ENCODE measurements around the gene PPP2R2B. TPM values are rescaled to one million over a fixed set of nuclear protein-coding genes. Genes with fewer than 3 reads are reported as not detected.

PPP2R2B gene
- polyA plus RNA-seq, 1 donor (not counting 4 experiments of a cell fraction or from before 2014, with no cell fraction given), result 0.33 TPM

DNA sequence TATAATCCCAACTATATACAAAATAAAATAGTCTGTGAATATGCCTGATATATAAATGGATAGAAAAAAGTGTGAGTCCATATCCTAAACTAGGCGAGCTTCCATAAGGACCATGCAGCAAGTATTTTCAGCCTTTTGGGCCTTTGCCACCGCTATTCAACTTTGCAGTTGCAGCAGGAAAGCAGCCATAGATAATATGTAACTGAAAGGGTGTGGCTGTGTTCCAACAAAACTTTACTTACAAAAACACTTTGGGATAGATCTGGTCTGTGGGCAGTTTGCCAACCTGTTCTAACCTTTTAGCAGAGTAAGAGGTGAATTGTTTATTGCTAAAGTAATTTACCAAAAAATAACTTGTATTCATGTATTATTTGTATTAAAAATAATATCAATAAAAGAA lies 234.8 kb downstream of the PPP2R2B start:
- Histone ChIP-seq H2AFZ (ENCODE audit: control insufficient read depth, low read length) (no peak overlapping the region), H3K4me2 (ENCODE audit: control insufficient read depth, extremely low read depth, insufficient read depth, low read depth, low read length) (no peak overlapping the region), H3K9ac (ENCODE audit: control insufficient read depth, extremely low read depth, insufficient read depth, low read length) (no peak overlapping the region), H3K79me2 (ENCODE audit: control insufficient read depth, insufficient read depth, low read length) (no peaks in the 10 kb centered on the region), H3K9me1 (ENCODE audit: control insufficient read depth, extremely low read depth, insufficient read depth, low read length) (no peaks in the 10 kb centered on the region), H3K9me3 (ENCODE audit: control insufficient read depth, low read depth, low read length) (no peaks in the 10 kb centered on the region), H3K4me1 (ENCODE audit: control insufficient read depth, extremely low read depth, insufficient read depth, low read length) (no peaks in the 10 kb centered on the region), H4K20me1 (ENCODE audit: control insufficient read depth, extremely low read depth, insufficient read depth, low read length) (no peaks in the 10 kb centered on the region), H3K36me3 (ENCODE audit: control insufficient read depth in 2 of 2, extremely low read depth in 1 of 2, insufficient read depth in 2 of 2, low read length in 2 of 2) (no peaks in the 10 kb centered on the region), H3K4me3 (ENCODE audit: control insufficient read depth in 2 of 3, extremely low read depth in 1 of 3, insufficient read depth in 2 of 3, low read depth in 1 of 3, low read length in 3 of 3) (no peak overlapping the region), H3K27me3 (ENCODE audit: control insufficient read depth, extremely low read depth, insufficient read depth, low read length) (no peaks in the 10 kb centered on the region), H3K27ac (ENCODE audit: control insufficient read depth, insufficient read depth, low read length) (no peak overlapping the region)
- DNase-seq (ENCODE audit: low read depth, low spot score) (no peak), FAIRE-seq (no peak)
- dilution Hi-C loops (cut with MboI; ENCODE audit: extremely low pct_ligation_motif_present, low sequenced_read_pairs), result no loop called here
- TF ChIP-seq EZH2 (IDR thresholded peaks at IDR 0.05; ENCODE audit: low read length), result no peak
- TF ChIP-seq, protein P1, sequence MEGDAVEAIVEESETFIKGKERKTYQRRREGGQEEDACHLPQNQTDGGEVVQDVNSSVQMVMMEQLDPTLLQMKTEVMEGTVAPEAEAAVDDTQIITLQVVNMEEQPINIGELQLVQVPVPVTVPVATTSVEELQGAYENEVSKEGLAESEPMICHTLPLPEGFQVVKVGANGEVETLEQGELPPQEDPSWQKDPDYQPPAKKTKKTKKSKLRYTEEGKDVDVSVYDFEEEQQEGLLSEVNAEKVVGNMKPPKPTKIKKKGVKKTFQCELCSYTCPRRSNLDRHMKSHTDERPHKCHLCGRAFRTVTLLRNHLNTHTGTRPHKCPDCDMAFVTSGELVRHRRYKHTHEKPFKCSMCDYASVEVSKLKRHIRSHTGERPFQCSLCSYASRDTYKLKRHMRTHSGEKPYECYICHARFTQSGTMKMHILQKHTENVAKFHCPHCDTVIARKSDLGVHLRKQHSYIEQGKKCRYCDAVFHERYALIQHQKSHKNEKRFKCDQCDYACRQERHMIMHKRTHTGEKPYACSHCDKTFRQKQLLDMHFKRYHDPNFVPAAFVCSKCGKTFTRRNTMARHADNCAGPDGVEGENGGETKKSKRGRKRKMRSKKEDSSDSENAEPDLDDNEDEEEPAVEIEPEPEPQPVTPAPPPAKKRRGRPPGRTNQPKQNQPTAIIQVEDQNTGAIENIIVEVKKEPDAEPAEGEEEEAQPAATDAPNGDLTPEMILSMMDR (optimal IDR thresholded peaks at IDR 0.05 in 1 of 3, IDR thresholded peaks at IDR 0.05 in 1 of 3, conservative IDR thresholded peaks at IDR 0.05 in 1 of 3; ENCODE audit: extremely low read depth in 1 of 3, insufficient read depth in 2 of 3, low read length in 3 of 3), result no peak

DNA sequence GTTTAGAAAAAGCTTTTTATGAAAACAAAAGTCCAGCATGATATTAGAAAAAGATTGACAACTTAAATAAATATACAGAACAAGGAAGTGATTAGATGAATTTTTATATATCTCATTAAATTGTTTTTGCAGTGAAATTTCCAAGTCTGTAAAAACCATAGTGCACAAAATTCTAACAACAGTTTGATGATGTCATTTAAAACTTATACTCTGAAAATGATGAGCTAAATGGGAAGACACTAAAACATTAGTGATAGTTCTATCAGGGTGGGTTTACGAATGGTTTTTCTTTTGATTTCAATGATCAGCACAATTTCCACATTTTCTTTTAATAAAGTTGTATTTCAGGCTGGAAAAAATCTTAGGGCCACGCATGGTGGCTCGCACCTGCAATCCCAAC lies 236.1 kb downstream of the PPP2R2B start:
- Histone ChIP-seq H3K4me2 (ENCODE audit: control insufficient read depth, extremely low read depth, insufficient read depth, low read depth, low read length) (no peak overlapping the region), H3K4me3 (ENCODE audit: control insufficient read depth in 2 of 3, extremely low read depth in 1 of 3, insufficient read depth in 2 of 3, low read depth in 1 of 3, low read length in 3 of 3) (no peak overlapping the region), H3K36me3 (ENCODE audit: control insufficient read depth in 2 of 2, extremely low read depth in 1 of 2, insufficient read depth in 2 of 2, low read length in 2 of 2) (no peaks in the 10 kb centered on the region), H4K20me1 (ENCODE audit: control insufficient read depth, extremely low read depth, insufficient read depth, low read length) (no peaks in the 10 kb centered on the region), H3K79me2 (ENCODE audit: control insufficient read depth, insufficient read depth, low read length) (no peaks in the 10 kb centered on the region), H3K9me1 (ENCODE audit: control insufficient read depth, extremely low read depth, insufficient read depth, low read length) (no peaks in the 10 kb centered on the region), H2AFZ (ENCODE audit: control insufficient read depth, low read length) (no peak overlapping the region), H3K9ac (ENCODE audit: control insufficient read depth, extremely low read depth, insufficient read depth, low read length) (no peak overlapping the region), H3K27me3 (ENCODE audit: control insufficient read depth, extremely low read depth, insufficient read depth, low read length) (no peaks in the 10 kb centered on the region), H3K4me1 (ENCODE audit: control insufficient read depth, extremely low read depth, insufficient read depth, low read length) (no peaks in the 10 kb centered on the region), H3K9me3 (ENCODE audit: control insufficient read depth, low read depth, low read length) (no peaks in the 10 kb centered on the region), H3K27ac (ENCODE audit: control insufficient read depth, insufficient read depth, low read length) (no peak overlapping the region)
- dilution Hi-C loops (cut with MboI; ENCODE audit: extremely low pct_ligation_motif_present, low sequenced_read_pairs), result no loop called here
- DNase-seq (ENCODE audit: low read depth, low spot score), result no peak
- TF ChIP-seq EZH2 (IDR thresholded peaks at IDR 0.05; ENCODE audit: low read length), result no peak
- TF ChIP-seq, protein P1 (optimal IDR thresholded peaks at IDR 0.05 in 1 of 3, IDR thresholded peaks at IDR 0.05 in 1 of 3, conservative IDR thresholded peaks at IDR 0.05 in 1 of 3; ENCODE audit: extremely low read depth in 1 of 3, insufficient read depth in 2 of 3, low read length in 3 of 3), result no peak
- FAIRE-seq, result no peak
